Measurements from ENCODE around the gene HEY2.

HEY2 gene

GRCh38 chr6:125807293-125807692, 57.9 kb downstream of the HEY2 start:
- Histone ChIP-seq H3K4me1 (peaks cover 0 to 33% (median 12%) of the 10 kb centered on the region in 4 donors), H3K27ac (no peak overlapping the region), H3K36me3 (no peaks in the 10 kb centered on the region), H3K9me3 (no peaks in the 10 kb centered on the region), H3K27me3 (no peaks in the 10 kb centered on the region), H3K4me3 (no peak overlapping the region)
- intact Hi-C loops (cut with DNase I; ENCODE audit: low total_unique reads) = no loop called here
- no peak for DNase-seq
- no peak for TF ChIP-seq CTCF (IDR thresholded peaks at IDR 0.05)

GRCh38 chr6:125808060-125808459, 58.6 kb downstream of the HEY2 start:
- no peaks in the 10 kb centered on the region for H3K36me3 ChIP-seq
- TF ChIP-seq CTCF (IDR thresholded peaks at IDR 0.05) = no peak
- no peak for DNase-seq
- no peak overlapping the region for H3K27ac ChIP-seq
- no peak overlapping the region for H3K4me3 ChIP-seq
- no peaks in the 10 kb centered on the region for H3K27me3 ChIP-seq
- H3K9me3 ChIP-seq = no peaks in the 10 kb centered on the region
- H3K4me1 ChIP-seq = peaks cover 0 to 33% (median 15%) of the 10 kb centered on the region in 4 donors
- intact Hi-C loops (cut with DNase I; ENCODE audit: low total_unique reads) = no loop called here

- TF ChIP-seq CTCF (IDR thresholded peaks at IDR 0.05) = no peak
- Histone ChIP-seq H3K27me3 (no peaks in the 10 kb centered on the region), H3K36me3 (no peaks in the 10 kb centered on the region), H3K4me1 (peaks cover 0 to 33% (median 16%) of the 10 kb centered on the region in 4 donors), H3K4me3 (no peak overlapping the region), H3K27ac (no peak overlapping the region), H3K9me3 (no peaks in the 10 kb centered on the region)
- intact Hi-C loops (cut with DNase I; ENCODE audit: low total_unique reads) = no loop called here
- DNase-seq = no peak
Measured at GRCh38 chr6:125808591-125808990, 59.2 kb downstream of the HEY2 start.

DNA sequence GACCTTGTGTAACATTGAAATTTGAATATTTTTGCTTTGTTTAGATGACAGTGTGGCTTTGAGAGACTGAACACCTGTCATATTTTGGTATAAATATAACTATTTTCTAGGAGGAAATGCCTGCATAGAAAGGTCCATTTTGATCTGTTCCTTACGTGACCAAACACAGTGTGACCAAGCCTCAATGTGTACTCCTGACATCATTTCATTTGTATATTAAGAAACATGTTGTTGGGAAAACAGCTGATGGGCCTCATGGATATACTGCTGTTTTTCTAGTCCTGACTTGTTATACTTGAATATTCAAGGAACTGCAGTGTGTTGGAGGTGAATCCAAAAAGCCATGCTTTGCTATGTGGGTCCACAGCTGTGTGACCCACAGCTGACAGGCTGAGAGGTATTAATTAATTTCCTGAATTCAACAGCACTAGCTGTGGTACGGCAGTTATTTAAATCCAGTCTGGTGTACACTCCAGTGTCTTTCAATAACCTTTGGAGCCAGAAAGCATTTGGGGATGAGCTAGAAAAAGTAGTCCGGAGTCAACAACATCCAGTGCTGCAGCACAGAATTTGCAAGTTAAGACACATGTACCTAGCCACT, 60.2 kb downstream of the HEY2 start:
- no peak for TF ChIP-seq CTCF (IDR thresholded peaks at IDR 0.05)
- Histone ChIP-seq H3K4me1 (peaks cover 0 to 33% (median 15%) of the 10 kb centered on the region in 4 donors), H3K4me3 (no peak overlapping the region), H3K9me3 (no peaks in the 10 kb centered on the region), H3K27ac (no peak overlapping the region), H3K36me3 (no peaks in the 10 kb centered on the region), H3K27me3 (no peaks in the 10 kb centered on the region)
- intact Hi-C loops (cut with DNase I; ENCODE audit: low total_unique reads) = no loop called here
- no peak for DNase-seq

- Histone ChIP-seq H3K4me3 (no peak overlapping the region), H3K4me1 (peaks cover 0 to 40% (median 16%) of the 10 kb centered on the region in 4 donors), H3K36me3 (no peaks in the 10 kb centered on the region), H3K9me3 (no peaks in the 10 kb centered on the region), H3K27me3 (no peaks in the 10 kb centered on the region), H3K27ac (no peak overlapping the region)
- no peak for TF ChIP-seq CTCF (IDR thresholded peaks at IDR 0.05)
- DNase-seq = no peak
- intact Hi-C loops (cut with DNase I; ENCODE audit: low total_unique reads) = no loop called here
Measured at GRCh38 chr6:125810445-125810844, 61.0 kb downstream of the HEY2 start.
